SK-N-MC (cell line): Measurements from ENCODE around the gene B3GALT4.

Experiments used
- DNase-seq: peaks from one replicate; pipeline ENCODE4 v3.0.0-alpha.2; 2011; ENCODE audit warnings: low read depth, low spot score
- H3K27ac ChIP-seq: fragments of 200-600 bp; sonication (generic); 2 replicates; pipeline ENCODE4 v1.5.1; 2016; ENCODE audit warnings: mixed run types
- H3K36me3 ChIP-seq: fragments of 200-600 bp; sonication (generic); 2 replicates; pipeline ENCODE4 v1.6.1; 2017; ENCODE audit warnings: antibody characterized with exemption, low read length, mixed read lengths; ENCODE audit not compliant: insufficient read depth
- H3K4me3 ChIP-seq: fragments of 200-600 bp; sonication (generic); 2 replicates; pipeline ENCODE4 v1.5.1; 2016
- H3K9ac ChIP-seq: fragments of 200-600 bp; sonication (generic); 2 replicates; pipeline ENCODE4 v1.8.0; 2017; ENCODE audit warnings: mixed run types, mixed read lengths; ENCODE audit not compliant: insufficient read length
- H3K9me3 ChIP-seq: fragments of 200-600 bp; sonication (generic); 2 replicates; pipeline ENCODE4 v1.6.1; 2017; ENCODE audit warnings: low read depth, mild to moderate bottlenecking, antibody characterized with exemption, low read length, moderate library complexity, mixed read lengths
- EZH2 ChIP-seq: fragments of 200-600 bp; sonication (generic); IDR thresholded peaks from one replicate; pipeline ENCODE4 v1.6.1; 2017; ENCODE audit warnings: antibody characterized with exemption
- FOXP2 ChIP-seq: optimal IDR thresholded peaks from 2 replicates; pipeline ENCODE3; 2011; ENCODE audit warnings: mild to moderate bottlenecking, moderate library complexity; ENCODE audit not compliant: insufficient read depth; ENCODE audit errors: extremely low read length, control extremely low read depth
- POLR2AphosphoS5 ChIP-seq: IDR thresholded peaks from 2 replicates; pipeline ENCODE4 v1.6.1; 2012; ENCODE audit warnings: mild to moderate bottlenecking, low read depth, low read length, borderline replicate concordance

The B3GALT4 gene

GRCh38 chr6:33294086-33294823 lies 17.3 kb downstream of the B3GALT4 start:
- Histone ChIP-seq H3K27ac (no peak overlapping the region), H3K9me3 (no peaks in the 10 kb centered on the region), H3K9ac (no peak overlapping the region), H3K4me3 (no peak overlapping the region), H3K36me3 (peaks cover 14% of the 10 kb centered on the region; the same call in 1 of the 2 replicates)
- TF ChIP-seq POLR2AphosphoS5 (no peak), EZH2 (no peak), FOXP2 (no peak)
- no peak for DNase-seq

GRCh38 chr6:33295621-33296369 lies 18.9 kb downstream of the B3GALT4 start:
- DNase-seq: no peak
- H3K9me3 ChIP-seq: no peaks in the 10 kb centered on the region
- no peak overlapping the region for H3K9ac ChIP-seq
- no peak overlapping the region for H3K4me3 ChIP-seq
- TF ChIP-seq FOXP2: no peak
- no peak for TF ChIP-seq POLR2AphosphoS5
- no peak for TF ChIP-seq EZH2
- peaks cover 14% of the 10 kb centered on the region; the same call in 1 of the 2 replicates for H3K36me3 ChIP-seq
- H3K27ac ChIP-seq: no peak overlapping the region

- Histone ChIP-seq H3K36me3 (peaks cover 3% of the 10 kb centered on the region; the same call in 1 of the 2 replicates), H3K9me3 (no peaks in the 10 kb centered on the region), H3K27ac (no peak overlapping the region), H3K4me3 (no peak overlapping the region), H3K9ac (no peak overlapping the region)
- no peak for DNase-seq
- no peak for TF ChIP-seq EZH2
Observed at GRCh38 chr6:33296797-33297405, 20.0 kb downstream of the B3GALT4 start.

GRCh38 chr6:33297406-33297955 lies 20.6 kb downstream of the B3GALT4 start:
- Histone ChIP-seq H3K9ac (no peak overlapping the region), H3K9me3 (no peaks in the 10 kb centered on the region), H3K27ac (no peak overlapping the region), H3K36me3 (no peaks in the 10 kb centered on the region; the same call in 1 of the 2 replicates), H3K4me3 (peak overlapping the region; percentile 99)
- TF ChIP-seq POLR2AphosphoS5: no peak
- TF ChIP-seq EZH2: no peak
- no peak for TF ChIP-seq FOXP2
- DNase-seq: no peak

- no peak for DNase-seq
- H3K27ac ChIP-seq: no peak overlapping the region
Observed at GRCh38 chr6:33297956-33298772, 21.2 kb downstream of the B3GALT4 start.

GRCh38 chr6:33298773-33299236 lies 21.9 kb downstream of the B3GALT4 start, which contains the start of gene RGL2:
Gene RGL2, minus strand, starts transcription at chr6:33298942. Its CDS starts 332 bp downstream, at chr6:33298610.
- no peak for DNase-seq
- H3K36me3 ChIP-seq: no peaks in the 10 kb centered on the region
- TF ChIP-seq POLR2AphosphoS5 (no peak), EZH2 (no peak)
- peak within 1 kb of the TSS; percentile 85 for H3K27ac ChIP-seq
- no peaks in the 10 kb centered on the region for H3K9me3 ChIP-seq
- H3K4me3 ChIP-seq: peak within 1 kb of the TSS; percentile 99
- peak within 1 kb of the TSS; percentile 79 for H3K9ac ChIP-seq

More at GRCh38 chr6:33297956-33298772, 21.2 kb downstream of the B3GALT4 start:
- H3K36me3 ChIP-seq: no peaks in the 10 kb centered on the region
- no peak for TF ChIP-seq FOXP2
- no peak for TF ChIP-seq EZH2
- no peak; the same call in 1 of the 2 replicates for TF ChIP-seq POLR2AphosphoS5
- H3K9ac ChIP-seq: peak overlapping the region; percentile 79
- peak overlapping the region; percentile 99 for H3K4me3 ChIP-seq
- H3K9me3 ChIP-seq: no peaks in the 10 kb centered on the region

- Histone ChIP-seq H3K36me3 (no peaks in the 10 kb centered on the region), H3K9ac (peak overlapping the region; percentile 79), H3K27ac (peak overlapping the region; percentile 85), H3K9me3 (no peaks in the 10 kb centered on the region), H3K4me3 (peak overlapping the region; percentile 99)
- no peak for DNase-seq
- no peak for TF ChIP-seq FOXP2
- peak; percentile 98 for TF ChIP-seq POLR2AphosphoS5
Observed at GRCh38 chr6:33299237-33299944, 22.5 kb downstream of the B3GALT4 start.
